GM18907 (cell line): ENCODE data around the gene DIO3.

Experiments used
- ATAC-seq: cut with Tn5 transposase; IDR thresholded peaks from one replicate; pipeline ENCODE4 v1.9.1; 2021; ENCODE audit warnings: mild to moderate bottlenecking, moderate library complexity; ENCODE audit not compliant: unreplicated experiment

Gene DIO3

GRCh38 chr14:101579372-101580080, 18.2 kb downstream of the DIO3 start:
- no peak for ATAC-seq

DNA sequence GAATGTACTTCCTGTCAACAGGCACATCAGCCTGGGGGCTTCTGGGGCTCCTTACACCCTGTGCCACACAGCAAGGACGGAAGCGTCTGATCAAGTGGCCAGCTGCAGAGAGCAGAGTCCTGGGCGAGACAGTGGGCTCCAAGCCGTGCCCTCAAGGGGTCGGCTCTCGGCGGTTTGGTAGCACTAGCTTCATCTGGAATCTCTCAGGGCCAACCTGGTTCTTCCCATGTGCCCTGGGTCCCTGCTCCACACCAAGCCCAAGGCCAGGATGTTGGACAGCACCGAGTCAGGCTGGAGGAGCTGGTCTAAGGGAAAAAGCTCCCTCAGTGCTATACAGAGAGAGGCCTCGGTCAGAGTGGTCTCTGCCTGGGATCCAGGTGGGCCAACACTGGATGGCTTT, 20.5 kb downstream of the DIO3 start:
- ATAC-seq: no peak

GRCh38 chr14:101582294-101582693, 21.0 kb downstream of the DIO3 start:
- no peak for ATAC-seq

GRCh38 chr14:101583006-101583714, 21.9 kb downstream of the DIO3 start:
- ATAC-seq: no peak

- ATAC-seq: no peak
These were observed 22.4 kb downstream of the DIO3 start for GRCh38 chr14:101583715-101584054.

- no peak for ATAC-seq
These were observed 23.0 kb downstream of the DIO3 start for GRCh38 chr14:101584055-101584859.

- no peak for ATAC-seq
These were observed 23.9 kb downstream of the DIO3 start for GRCh38 chr14:101585211-101585610.

GRCh38 chr14:101586531-101587430, 25.5 kb downstream of the DIO3 start:
- no peak for ATAC-seq

- ATAC-seq: no peak
These were observed 26.2 kb downstream of the DIO3 start for GRCh38 chr14:101587441-101587911.

GRCh38 chr14:101588286-101588975, 27.1 kb downstream of the DIO3 start:
- no peak for ATAC-seq

DNA sequence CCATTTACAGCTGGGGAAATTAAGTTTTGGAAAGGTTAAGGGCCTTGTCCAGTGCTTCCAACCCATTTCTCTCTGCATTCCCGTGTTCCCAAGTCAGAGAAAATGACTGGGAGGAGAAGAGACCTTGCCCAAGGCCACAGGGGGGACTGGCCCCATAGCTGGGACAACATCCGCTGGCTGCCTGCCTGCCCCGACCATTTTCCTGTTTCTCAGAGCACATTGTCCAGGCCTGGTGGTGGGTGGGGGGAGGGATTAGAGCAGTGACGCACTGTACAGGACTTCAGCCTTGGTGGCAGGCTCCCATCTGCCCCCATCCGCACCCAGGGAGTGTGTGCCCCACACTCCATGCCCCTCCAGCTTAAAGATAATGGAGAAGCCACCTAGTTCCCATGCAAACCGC, 27.7 kb downstream of the DIO3 start:
- ATAC-seq: no peak

- ATAC-seq: no peak
These were observed 28.3 kb downstream of the DIO3 start for GRCh38 chr14:101589486-101590015.

DNA sequence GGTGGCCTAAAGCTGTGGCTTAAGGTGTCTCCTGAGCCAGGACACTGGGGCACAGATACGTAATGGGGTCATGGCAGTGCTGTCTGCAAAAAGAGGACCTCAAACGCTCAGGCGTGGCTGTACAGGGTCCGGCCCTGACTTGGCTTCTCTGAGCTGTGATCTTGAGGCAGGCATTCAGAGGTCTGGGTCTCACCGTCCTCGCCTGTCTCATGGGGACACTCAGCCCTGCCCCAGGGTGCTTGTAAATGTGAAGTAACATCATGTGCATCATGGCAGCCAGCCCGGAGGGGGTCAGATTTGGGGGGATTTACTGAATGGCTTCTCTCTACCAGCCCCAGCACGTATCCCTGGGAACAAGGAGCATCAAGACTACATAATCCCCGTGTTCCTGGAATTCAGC, 28.8 kb downstream of the DIO3 start:
- no peak for ATAC-seq

DNA sequence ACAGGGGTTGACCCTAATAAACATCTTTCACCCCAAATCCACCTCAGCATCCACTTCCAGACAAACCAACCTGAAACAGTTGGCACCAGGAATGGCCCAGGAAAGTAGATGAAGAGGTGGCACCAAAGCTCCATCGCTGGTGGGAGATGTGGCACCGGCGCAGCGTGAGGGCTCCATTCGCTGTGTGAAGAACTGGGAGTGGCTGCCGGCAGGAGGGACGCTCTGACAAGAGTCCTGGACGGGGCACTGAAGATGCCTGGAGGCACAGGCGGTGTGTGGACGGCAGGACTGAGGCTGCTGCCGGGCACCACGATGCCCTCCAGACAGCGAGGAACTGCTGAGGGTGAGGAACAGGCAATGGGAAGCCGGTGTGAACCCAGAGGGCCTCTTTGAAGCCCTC, 29.3 kb downstream of the DIO3 start:
- no peak for ATAC-seq

GRCh38 chr14:101591121-101591520, 29.8 kb downstream of the DIO3 start:
- ATAC-seq: no peak

- no peak for ATAC-seq
These were observed 30.3 kb downstream of the DIO3 start for GRCh38 chr14:101591582-101591981.

GRCh38 chr14:101593411-101594238, 32.3 kb downstream of the DIO3 start:
- no peak for ATAC-seq

GRCh38 chr14:101594511-101595148, 33.3 kb downstream of the DIO3 start:
- ATAC-seq: no peak

GRCh38 chr14:101595349-101595748, 34.1 kb downstream of the DIO3 start:
- ATAC-seq: no peak
